GM12892 (cell line): ENCODE data around the gene COX19.
"Not testable (repeated sequence)": the region's sequence is repeated elsewhere in the genome, so short reads cannot be mapped to it uniquely, and the experiment has no call there.

Experiments used
- DNase-seq: peaks from one replicate; pipeline ENCODE4 v3.0.0; 2011; ENCODE audit not compliant: insufficient read length
- FAIRE-seq: peaks from 2 replicates; lab custom pipeline; 2011; peaks lifted over from hg19 to GRCh38; lab: Jason Lieb, UNC
- POLR2A ChIP-seq: IDR thresholded peaks from 2 replicates; pipeline ENCODE4 v1.6.1; 2011; ENCODE audit warnings: low read depth, low read length, control low read depth
- POLR2AphosphoS5 ChIP-seq: IDR thresholded peaks from 2 replicates; pipeline ENCODE4 v1.6.1; 2011; ENCODE audit warnings: low read depth, low read length, control low read depth
- TAF1 ChIP-seq: IDR thresholded peaks from 2 replicates; pipeline ENCODE4 v1.6.1; 2011; ENCODE audit warnings: low read depth, mild to moderate bottlenecking, control low read depth, low read length, borderline replicate concordance

Gene COX19

DNA sequence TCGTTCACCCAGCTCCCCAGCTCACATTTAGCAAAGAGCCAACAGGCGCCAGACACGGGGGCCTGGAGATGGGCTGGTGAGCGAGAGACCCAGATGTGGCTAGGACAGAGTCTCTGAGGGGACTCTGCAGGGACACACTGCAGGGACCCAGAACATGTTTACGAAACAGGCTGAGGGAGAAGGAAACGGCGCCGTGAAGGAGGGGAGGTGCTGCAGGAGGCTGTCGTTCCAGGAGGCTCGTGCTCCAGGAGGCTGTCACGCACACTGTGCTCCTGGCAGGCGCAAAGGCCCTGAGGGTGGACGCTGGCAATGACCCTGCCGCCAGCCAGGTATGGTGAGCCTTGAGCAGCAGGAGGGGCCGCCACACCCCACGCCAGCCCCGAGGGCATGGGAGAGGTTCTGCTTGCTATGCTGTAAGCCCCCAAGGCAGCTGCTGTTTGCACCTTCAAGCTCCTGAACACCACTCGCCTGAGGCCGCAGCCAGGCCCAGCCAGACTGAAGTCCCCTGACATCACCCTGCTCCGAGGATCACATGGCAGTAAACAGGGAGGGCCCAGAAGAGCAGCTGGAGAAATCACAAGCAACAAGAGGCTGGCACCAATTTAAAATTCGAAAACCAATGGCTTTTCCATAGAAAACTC is 48.2 kb downstream of the COX19 start:
- TF ChIP-seq POLR2A = no peak
- TF ChIP-seq TAF1 = no peak
- TF ChIP-seq POLR2AphosphoS5 = no peak
- no peak for DNase-seq
- no peak for FAIRE-seq

DNA sequence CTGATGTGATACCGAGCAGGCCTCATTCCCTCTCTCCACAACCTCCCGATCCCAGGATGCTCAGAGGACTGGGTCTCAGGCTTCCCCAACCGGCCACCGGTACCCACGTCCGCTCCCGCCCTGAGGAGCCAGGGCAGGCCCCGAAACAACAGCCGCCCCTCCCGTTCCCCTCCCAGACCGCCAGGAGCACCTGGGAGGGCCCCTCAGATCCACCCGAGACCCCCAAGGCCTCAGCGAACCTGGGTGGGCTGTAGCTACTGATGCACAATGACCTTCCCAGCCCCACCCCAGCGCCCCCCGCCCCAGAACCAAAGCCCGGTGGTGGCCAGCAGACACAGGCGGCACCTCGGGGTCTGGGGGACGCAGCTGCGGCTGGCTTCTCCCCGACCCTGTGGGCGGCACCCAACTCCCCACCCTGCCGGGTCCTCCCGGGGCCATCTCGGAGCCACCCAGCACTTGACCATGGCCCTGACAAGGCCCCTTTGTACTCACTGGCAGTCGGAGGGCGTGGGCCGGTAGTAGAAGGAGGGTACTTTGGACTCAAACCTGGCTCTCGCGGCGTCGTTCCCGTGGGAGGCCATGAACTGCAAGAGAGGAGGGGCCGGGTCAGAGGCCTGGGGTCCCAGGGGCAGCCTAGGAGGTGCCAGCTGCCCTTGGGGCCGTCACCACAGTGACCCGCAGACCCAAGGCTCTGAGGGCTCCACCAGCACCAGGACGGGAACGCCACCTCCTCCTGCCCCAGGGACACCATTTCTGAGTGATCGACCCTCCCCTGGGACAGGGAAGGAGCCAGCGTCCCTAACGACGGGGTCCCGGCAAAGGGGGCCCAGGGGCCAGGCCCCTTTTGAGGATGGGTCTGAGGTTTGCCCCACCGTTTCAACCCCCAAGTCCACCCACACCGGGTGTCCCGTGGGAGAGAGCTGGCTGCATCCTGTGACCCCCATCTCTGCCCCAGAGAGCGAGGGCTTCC is 49.0 kb downstream of the COX19 start:
- FAIRE-seq (no peak), DNase-seq (no peak)
- no peak for TF ChIP-seq TAF1
- no peak for TF ChIP-seq POLR2A
- no peak for TF ChIP-seq POLR2AphosphoS5

DNA sequence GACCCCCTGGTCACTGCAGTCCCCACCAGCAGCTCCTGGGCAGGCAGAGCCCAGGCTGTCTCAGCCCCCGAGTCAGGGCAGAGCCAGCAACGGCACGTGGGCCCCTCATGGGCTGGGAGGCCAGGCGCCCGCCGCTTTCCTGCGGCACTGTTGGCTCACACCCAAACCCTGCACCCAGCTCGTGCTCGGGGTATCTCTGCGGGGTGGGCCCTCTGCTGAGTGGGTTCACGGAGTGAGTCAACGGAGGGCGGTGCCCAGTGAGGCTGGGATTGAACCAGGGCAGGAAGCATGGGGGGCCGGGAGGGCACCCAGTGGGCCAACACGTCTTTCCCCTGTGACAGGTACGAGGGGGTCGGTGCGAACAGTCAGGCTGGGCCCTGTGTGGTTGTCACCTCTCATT is 49.7 kb downstream of the COX19 start:
- no peak for DNase-seq
- TF ChIP-seq POLR2A = no peak
- TF ChIP-seq TAF1 = no peak
- TF ChIP-seq POLR2AphosphoS5 = no peak
- no peak for FAIRE-seq

DNA sequence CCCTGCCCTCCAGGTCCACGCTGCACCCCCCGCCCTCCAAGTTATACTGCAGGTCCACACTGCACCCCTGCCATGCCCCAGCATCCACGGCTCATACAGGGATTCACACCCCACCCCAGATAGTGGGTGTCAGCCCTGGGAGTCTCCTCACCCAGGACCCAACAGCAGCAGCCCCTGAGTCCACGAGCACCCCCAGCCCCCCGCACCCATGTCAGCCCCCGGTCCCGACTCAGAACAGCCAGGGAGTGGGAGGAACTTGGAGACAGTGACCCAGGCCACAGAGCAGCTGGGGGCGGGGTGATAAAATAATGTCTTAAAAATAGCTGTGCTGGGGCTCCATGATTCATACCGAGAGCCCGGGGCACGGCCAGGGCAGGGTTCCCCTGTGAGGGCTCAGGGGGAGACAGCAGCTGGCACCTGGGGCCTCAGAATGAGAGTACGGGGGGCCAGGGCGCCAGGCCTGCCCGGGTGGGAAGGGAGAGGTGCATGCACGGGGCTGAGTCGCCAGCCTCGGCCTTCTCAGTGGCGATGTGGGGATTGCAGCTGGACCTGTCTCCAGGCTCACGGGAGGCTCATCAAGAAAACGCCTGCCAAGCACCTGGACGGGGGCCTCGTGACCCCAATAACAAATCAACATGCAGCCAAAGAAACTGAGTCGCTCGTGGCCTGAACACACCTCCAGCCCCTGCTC is 50.7 kb downstream of the COX19 start:
- TF ChIP-seq POLR2AphosphoS5 (no peak), POLR2A (no peak), TAF1 (no peak)
- DNase-seq (peak; percentile 74), FAIRE-seq (peak; percentile 92)

DNA sequence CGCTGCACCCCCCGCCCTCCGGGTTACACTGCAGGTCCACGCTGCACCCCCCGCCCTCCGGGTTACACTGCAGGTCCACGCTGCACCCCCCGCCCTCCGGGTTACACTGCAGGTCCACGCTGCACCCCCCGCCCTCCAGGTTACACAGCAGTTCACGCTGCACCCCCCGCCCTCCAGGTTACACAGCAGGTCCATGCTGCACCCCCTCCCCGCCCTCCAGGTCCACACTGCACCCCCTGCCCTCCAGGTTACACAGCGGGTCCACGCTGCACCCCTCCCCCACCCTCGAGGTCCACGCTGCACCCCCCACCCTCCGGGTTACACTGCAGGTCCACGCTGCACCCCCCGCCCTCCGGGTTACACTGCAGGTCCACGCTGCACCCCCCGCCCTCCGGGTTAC is 51.3 kb downstream of the COX19 start:
- FAIRE-seq, DNase-seq: not testable (repeated sequence)

DNA sequence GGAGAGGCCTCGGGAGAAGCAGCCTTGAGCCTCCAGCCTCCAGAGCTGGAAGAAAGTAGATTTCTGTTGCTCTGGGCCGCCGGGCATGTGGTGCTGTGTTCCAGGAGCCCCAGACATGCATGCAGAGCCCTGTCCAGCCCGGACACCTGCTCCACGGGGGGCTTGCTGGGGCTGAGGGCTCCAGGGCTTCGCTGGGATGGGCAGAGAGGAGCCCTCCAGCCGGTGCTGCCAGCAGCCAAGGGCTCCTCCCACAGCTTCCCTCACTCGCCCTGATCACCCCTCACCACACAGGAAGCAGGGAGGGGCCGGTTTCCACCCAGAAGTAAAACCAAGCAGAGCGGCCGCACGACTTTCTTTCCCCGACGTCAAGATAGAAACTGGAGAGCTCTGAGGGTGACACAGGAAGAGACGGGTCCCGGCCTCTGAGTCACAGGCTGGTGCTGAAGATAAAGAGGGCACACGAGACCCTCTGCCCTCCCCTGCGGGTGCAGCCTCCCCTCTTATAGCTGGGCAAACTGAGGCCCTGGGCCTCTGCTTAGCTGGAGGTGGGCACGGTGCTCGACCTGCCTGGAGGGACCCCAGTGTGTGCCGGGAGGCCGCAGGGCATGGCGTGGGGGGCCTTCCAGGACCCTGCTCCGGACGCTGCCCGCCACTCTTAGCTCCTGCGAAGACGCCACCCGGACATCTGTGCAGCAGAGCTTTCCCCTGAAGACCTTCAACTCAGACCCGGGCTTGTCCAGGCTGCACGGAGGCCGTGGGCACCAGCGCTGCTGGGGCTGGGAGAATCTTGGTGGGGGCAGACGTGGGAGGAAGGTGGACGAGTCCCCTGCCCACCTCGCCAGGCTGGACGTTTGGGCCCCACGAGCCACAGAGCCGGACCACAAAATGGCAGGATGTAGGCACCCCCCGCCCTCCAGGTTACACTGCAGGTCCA is 52.0 kb downstream of the COX19 start:
- FAIRE-seq (peak; percentile 96), DNase-seq (peak; percentile 97)
- peak; percentile 53 for TF ChIP-seq POLR2AphosphoS5
- peak; percentile 48; the same call in 1 of the 2 replicates for TF ChIP-seq TAF1
- peak; percentile 68; the same call in 1 of the 2 replicates for TF ChIP-seq POLR2A

DNA sequence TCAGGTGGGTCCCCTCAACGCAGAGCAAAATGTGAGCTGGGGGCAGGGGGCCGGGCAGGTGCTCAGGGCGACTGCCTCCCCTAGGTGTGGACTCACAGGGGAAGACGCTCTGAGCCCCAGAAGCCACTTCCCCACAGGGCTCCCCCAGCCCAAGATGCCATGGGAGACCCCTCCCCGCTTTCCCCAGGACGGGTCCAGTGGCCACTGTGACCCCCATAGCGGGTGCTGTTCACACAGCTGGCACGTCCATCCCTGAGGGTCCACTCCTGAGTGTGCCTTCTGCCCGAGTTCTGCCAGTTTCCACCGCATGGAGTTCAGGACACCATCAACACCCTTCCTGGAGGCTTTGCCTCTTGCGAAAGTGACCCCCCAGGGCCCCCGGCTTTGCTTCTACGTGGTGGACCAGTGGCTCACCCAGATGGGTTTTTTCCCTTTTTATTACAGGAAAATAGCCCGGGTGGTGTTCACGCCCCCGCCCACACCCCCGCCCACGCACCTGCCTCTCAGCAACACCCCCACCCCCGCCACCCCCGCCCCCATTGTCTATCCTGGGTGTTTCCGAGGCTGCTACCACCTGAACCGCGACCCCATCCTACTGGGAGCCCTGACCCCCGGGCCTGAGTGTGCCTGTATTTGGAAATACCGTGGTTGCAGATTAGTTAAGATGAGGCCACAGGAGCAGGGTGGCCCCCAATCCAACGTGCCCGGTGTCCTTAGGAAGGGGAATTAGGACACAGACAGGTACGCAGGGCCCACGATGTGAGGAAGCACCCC is 52.8 kb downstream of the COX19 start:
- no peak for FAIRE-seq

DNA sequence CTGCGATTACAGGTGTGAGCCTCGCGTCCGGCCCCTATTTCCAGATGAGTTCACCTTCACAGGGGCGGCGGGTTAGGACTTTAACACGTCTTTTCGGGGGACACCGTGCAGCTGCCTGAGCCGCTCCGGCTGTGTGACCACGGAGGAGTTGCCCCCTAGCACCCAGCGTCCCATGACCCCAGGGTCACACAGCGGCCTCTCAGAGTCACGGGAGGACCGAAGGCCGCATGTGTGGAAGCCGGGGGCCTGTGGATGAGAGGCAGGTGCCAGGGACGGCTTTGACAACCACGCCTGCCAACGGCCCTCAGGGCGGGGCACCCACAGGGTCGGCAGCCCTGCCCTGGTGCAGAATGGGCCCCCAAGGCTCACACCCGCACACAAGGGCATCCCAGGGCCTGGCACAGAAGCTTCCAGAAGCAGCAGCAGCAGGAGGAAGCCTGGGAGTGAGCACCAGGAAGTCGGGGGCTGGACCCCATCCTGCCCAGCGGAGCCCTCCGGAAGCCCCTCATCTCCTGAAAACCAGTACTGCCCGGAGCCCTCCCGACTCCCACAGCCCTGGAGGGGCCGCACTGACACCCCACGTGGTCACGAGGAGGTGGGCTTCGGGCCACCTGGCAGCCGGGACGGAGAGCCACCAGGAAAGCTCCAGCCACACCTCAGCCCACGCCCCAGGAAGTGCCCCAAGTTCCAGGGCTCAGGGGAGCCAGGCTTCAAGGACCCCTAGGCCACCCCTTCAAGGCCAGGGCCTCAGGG is 53.6 kb downstream of the COX19 start:
- no peak for DNase-seq
- TF ChIP-seq POLR2AphosphoS5 (no peak), TAF1 (no peak), POLR2A (no peak)
- no peak for FAIRE-seq

More for the DNA sequence above, 52.8 kb downstream of the COX19 start:
- TF ChIP-seq POLR2A = no peak
- TF ChIP-seq POLR2AphosphoS5 = no peak
- TF ChIP-seq TAF1 = no peak
- DNase-seq = no peak

DNA sequence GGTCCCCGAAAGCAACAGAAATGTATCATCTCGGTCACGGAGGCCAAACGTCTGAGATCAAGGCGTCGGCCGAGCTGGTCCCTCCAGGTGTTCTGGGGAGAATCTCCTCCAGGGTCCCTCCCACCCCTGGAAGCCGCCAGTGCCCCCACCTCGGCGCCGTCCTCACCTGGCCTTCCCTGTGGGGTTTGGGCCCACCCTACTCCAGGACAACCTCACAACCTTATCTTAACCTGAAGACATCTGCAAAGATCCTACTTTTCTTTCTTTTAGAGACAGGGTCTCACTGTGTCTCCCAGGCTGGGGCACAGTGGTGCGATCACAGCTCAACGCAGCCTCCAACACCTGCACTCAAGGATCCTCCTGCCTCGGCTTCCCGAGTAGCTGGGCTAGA is 54.3 kb downstream of the COX19 start:
- no peak for TF ChIP-seq POLR2AphosphoS5
- TF ChIP-seq POLR2A = no peak
- TF ChIP-seq TAF1 = no peak
- FAIRE-seq = no peak
- DNase-seq = no peak
